HG03196 (cell line): ENCODE measurements around the gene CCDC27.

ENCODE experiments used
- ATAC-seq: cut with Tn5 transposase; IDR thresholded peaks from one replicate; pipeline ENCODE4 v1.9.1; 2021; ENCODE audit not compliant: unreplicated experiment

The CCDC27 gene

DNA sequence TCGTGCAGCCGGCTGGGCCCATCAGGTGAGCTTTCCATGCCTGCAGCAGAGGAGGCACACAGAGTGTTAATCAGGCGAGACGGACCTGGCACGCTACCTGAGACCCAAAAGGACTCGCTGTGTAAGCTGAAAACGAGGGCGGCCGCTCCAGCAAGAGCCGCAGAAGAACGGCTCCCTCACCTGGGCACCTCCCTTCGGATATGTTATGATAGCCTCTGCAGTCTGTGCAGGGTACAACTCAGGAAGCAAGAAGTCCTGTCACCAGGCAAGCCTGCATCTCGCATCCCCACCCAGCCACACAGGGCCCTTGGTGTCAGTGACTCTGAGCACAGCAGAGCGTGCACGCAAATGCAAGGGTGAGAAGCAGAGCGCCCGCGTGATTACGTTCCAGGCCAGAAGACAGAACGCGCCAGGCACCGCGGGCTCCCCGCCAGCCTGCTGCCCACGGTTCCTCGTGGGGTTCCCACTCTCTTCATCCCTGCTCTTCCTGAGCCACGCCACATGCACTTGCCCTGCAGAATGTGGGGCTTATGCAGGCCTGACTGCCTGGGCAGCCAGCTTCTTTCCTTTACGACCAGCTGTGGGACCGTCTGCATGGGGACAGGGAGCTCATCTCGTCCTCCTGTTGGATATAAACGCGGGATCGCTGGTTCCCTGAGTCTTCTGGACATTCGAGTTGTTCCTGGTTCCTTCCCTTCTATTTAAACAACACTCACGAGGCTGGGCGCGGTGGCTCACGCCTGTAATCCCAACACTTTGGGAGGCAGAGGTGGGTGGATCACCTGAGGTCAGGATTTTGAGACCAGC lies 64.3 kb downstream of the CCDC27 start:
- no peak for ATAC-seq

DNA sequence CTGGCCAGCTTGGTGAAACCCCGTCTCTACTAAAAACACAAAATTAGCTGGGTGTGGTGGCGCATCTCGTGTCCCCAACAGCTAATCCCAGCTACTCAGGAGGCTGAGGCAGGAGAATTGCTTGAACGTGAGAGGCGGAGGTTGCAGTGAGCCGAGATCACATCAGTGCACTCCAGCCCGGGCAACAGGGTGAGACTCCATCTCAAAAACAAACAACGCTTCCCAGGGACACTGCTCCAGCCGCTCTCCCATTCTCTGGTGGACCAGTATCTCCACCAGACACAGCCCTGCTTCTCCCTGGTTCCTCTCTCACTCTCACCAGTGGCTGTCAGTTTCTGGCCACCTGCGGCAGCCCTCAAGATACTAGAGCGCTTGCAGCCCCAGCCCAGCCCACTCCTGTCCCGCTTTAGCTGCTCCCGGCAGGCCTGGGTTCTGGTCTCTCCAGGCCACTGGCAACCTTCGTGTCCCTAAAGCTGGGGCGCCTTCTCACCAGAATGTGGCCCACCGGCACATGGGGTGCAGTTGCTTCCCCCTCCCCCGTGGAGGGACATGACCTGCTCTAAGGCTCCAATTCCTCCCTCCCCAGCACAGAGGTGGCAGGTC lies 65.0 kb downstream of the CCDC27 start:
- ATAC-seq: no peak

DNA sequence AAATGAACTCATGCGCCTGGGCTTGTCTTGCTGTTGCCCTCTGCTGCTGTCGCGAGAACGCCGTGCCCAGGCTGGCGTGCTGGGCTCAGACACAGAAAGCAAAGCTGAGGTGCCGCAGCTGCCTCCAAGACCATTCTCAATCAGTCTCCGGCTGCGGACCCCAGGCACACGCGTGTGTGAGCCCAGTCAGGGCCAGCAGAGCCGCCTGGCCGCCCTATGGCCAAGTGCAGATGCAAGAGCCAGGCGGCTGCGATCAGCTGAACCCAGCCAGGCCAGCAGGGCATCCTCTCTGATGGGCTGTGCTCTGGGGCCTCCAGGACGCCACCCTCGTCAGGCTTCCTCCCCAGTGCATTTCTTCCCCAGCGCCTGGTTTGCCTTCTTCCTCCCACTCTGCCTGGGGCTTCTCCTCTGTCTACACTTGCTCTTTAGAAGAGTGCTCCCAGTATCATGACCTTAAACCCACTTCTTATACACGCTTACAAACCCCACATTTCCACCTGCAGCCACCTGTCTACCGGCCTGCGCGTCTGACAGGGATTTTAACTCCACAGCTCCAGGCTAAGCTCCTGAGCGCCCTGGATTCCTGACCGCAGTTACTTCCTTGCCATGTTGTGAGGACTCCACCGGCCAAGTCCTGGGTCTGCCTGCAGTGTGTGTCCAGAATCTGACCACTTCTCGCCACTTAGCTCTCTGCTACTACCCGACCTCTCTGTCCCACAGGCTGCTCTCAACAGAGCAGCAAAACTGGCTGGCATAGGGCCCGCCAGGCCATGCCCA lies 65.8 kb downstream of the CCDC27 start:
- ATAC-seq: no peak

DNA sequence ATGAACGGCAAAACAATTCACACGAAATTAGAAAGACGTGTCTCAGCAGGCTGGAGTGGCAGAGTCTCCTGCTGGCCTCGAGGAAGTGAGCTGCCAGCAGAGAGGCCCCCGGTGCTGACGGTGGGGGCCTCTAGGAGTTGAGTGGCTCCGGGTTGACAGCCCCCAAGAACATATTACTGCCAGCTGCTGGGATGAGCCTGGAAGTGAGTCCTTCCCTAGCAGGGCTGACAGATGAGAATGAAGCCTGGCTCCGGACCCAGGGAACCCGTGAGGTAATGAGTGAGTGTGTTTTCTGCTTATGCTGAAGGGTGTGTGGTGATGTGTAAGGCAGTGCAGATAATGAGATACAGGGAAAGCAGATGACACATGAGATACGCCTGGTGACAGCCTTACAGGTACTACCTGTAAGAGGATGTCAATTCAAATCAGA lies 67.5 kb downstream of the CCDC27 start:
- ATAC-seq: no peak

DNA sequence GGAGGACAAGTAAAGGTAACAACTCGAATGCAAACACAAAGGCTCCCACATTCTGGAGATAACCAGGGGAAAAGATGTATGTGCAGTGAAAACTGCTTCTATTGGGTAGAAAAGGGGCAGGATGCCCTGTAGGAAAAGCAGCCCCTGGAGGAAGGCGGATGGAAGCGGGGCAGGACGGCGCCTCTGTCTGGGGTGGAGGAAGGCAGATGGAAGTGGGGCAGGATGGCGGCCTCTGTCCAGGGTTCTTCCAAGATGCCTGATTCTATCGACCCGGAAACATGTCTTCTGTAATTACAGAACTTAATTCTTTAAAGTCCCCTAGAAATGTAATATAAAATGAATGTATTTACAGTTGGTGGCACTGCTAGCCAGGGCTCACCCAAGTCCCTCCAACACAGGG lies 68.1 kb downstream of the CCDC27 start:
- no peak for ATAC-seq

DNA sequence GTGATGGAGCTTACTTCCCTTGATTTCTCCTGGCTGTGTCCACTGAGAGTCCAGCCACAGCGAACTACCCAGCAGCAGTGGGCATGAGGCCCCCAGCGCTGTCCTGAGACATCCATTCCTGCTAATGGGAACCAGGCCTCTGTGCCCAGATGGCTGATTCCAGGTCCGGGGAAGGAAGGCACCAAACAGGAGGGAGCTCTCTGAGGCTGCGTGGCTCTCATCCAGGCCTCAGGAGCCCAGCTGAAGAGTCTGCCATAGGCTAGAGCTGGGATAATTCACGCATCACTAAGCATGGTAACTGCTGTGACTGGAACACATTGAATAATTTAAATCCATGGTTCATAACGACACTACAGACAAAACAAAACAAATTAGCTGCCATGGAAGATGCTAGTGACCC lies 68.8 kb downstream of the CCDC27 start:
- no peak for ATAC-seq
